ENCODE data around the gene SNX25. TPM values are rescaled to one million over a fixed set of nuclear protein-coding genes. Genes with fewer than 3 reads are reported as not detected.

Gene SNX25
- total and polyA plus RNA-seq, 2 of the 13 experiments (the other 11 are each of a cell fraction or from before 2014, with no cell fraction given): 23.4 to 23.5 TPM

DNA sequence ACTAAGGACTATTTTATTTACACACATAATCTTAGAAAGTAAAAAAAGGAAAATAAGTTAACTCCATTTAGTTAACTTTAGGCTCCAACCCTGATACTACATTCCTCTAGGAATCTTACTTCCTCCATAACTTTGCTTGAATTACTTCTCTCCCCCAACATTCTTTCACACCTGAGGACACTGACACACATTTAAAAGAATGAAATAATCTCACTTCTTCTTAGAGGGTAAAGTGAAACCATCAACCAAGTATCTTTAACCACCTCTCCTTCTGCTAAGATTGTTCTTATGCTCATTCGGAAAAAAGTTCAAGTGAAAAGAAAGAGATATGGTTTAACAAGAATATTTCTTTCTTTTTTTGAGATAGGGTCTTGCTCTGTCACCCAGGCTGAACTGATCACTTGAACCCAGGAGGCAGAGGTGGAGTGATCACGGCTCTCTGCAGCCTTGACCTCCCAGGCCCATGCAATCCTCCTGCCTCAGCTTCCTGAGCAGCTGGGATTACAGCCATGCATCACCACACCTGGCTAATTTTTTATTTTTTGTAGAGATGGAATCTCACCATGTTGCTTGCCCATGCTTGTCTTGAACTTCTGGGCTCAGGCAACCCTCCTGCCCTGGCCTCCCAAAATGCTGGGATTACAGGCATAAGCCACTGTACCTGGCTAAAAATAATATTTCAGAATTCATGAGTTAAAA is 37.9 kb upstream of the SNX25 start:
- Histone ChIP-seq H3K4me1 (ENCODE audit: insufficient read depth, low read length) (no peaks in the 10 kb centered on the region), H3K27ac (ENCODE audit: extremely low read length, insufficient read depth, low read length) (no peak overlapping the region), H3K27me3 (ENCODE audit: control insufficient read depth in 1 of 2, insufficient read depth in 2 of 2, low read length in 2 of 2) (no peaks in the 10 kb centered on the region), H3K9ac (ENCODE audit: insufficient read depth, low read depth, low read length) (no peak overlapping the region), H2AFZ (ENCODE audit: low read length) (no peak overlapping the region), H3K9me3 (ENCODE audit: low read length) (no peaks in the 10 kb centered on the region), H3K4me2 (ENCODE audit: low read depth, low read length) (no peak overlapping the region), H4K20me1 (ENCODE audit: insufficient read depth, low read length) (peaks cover 3% of the 10 kb centered on the region; the same call in 1 of the 2 replicates), H3K36me3 (replicated peaks in 1 of 2; ENCODE audit: control insufficient read depth in 1 of 2, insufficient read depth in 2 of 2, low read length in 2 of 2) (peaks cover 12 to 80% of the 10 kb centered on the region in 2 experiments; a peak in 4 of 5 replicates), H3K4me3 (replicated peaks in 1 of 3; ENCODE audit: insufficient read depth in 1 of 3, low read depth in 2 of 3, low read length in 3 of 3) (no peak overlapping the region), H3K79me2 (ENCODE audit: insufficient read depth, low read length) (no peaks in the 10 kb centered on the region)
- no peak for FAIRE-seq
- BruUV-seq (replicated peaks): no TSS peak
- ChIA-PET CTCF (ENCODE audit: low intra/inter-chr PET ratio, low total read pairs) (no interaction called here), POLR2A (no interaction called here)
- ATAC-seq: no peak
- no peak for DNase-seq (ENCODE audit: low spot score)
- TF ChIP-seq TOE1 (CRISPR knock-in tag; IDR thresholded peaks at IDR 0.05) (no peak), NFKBIZ (CRISPR knock-in tag; IDR thresholded peaks at IDR 0.05) (no peak), CAMTA2 (CRISPR knock-in tag; IDR thresholded peaks at IDR 0.05; ENCODE audit: borderline replicate concordance) (no peak), HNF4A (CRISPR knock-in tag; IDR thresholded peaks at IDR 0.05) (no peak), EED (CRISPR knock-in tag; IDR thresholded peaks at IDR 0.05) (no peak), KLF9 (CRISPR knock-in tag; IDR thresholded peaks at IDR 0.05; ENCODE audit: low read depth) (no peak), POLR2A (IDR thresholded peaks at IDR 0.05; ENCODE audit: insufficient read depth in 1 of 2, low read depth in 2 of 2, low read length in 2 of 2) (no peak), NFIC (IDR thresholded peaks at IDR 0.05; ENCODE audit: low read length) (no peak), THYN1 (CRISPR knock-in tag; IDR thresholded peaks at IDR 0.05; ENCODE audit: borderline replicate concordance, low read depth) (no peak), EP300 (IDR thresholded peaks at IDR 0.05; ENCODE audit: low read depth in 2 of 2, low read length in 2 of 2) (no peak), EP300 (CRISPR knock-in tag; IDR thresholded peaks at IDR 0.05; ENCODE audit: borderline replicate concordance) (no peak), HOXA9 (CRISPR knock-in tag; IDR thresholded peaks at IDR 0.05; ENCODE audit: borderline replicate concordance) (no peak), ZNF883 (CRISPR knock-in tag; IDR thresholded peaks at IDR 0.05; ENCODE audit: not compliant biosample characterization) (no peak), ZNF124 (CRISPR knock-in tag; IDR thresholded peaks at IDR 0.05) (no peak), ZFP1 (CRISPR knock-in tag; IDR thresholded peaks at IDR 0.05) (no peak), TEAD2 (CRISPR knock-in tag; IDR thresholded peaks at IDR 0.05) (no peak)
- TF ChIP-seq, protein P1, sequence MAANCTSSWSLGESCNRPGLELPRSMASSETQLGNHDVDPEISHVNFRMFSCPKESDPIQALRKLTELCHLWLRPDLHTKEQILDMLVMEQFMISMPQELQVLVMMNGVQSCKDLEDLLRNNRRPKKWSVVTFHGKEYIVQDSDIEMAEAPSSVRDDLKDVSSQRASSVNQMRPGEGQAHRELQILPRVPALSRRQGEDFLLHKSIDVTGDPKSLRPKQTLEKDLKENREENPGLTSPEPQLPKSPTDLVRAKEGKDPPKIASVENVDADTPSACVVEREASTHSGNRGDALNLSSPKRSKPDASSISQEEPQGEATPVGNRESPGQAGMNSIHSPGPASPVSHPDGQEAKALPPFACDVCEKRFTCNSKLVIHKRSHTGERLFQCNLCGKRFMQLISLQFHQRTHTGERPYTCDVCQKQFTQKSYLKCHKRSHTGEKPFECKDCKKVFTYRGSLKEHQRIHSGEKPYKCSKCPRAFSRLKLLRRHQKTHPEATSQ (CRISPR knock-in tag; IDR thresholded peaks at IDR 0.05; ENCODE audit: borderline replicate concordance): no peak
- intact Hi-C loops (cut with micrococcal nuclease; ENCODE audit: unreplicated experiment) (no loop called here), in situ Hi-C loops (cut with HindIII; ENCODE audit: extremely low pct_ligation_motif_present, low pct_unique_long_range_greater_than_20kb) (no loop called here)
- WGBS (ENCODE audit: low lambda C conversion rate): 90% methylated on average over 2 of the region's 2 CpGs
